IMR-90 (cell line): ENCODE results near the gene PPM1H. TPM values are rescaled to one million over a fixed set of nuclear protein-coding genes. Genes with fewer than 3 reads are reported as not detected.

Experiments used
- ATAC-seq: fragments of 200-7000 bp; cut with Tn5 transposase; 2 replicates; pipeline ENCODE4 v1.9.1; 2020; ENCODE audit warnings: low read depth, mild to moderate bottlenecking, moderate library complexity
- BruUV-seq: library from RNA; stranded (reverse); fragments of 400-500 nt; replicated peaks from 2 replicates; lab custom pipeline; 2021; lab: Mats Ljungman, UMichigan
- CTCF ChIA-PET: fragments of 300-600 bp; formaldehyde crosslinking; extraction: SDS; loops from one replicate; lab custom pipeline; 2021; ENCODE audit warnings: antibody characterized with exemption; lab: Yijun Ruan, JAX
- POLR2A ChIA-PET: fragments of 300-600 bp; sonication (Branson Sonifier 250); formaldehyde crosslinking; loops from one replicate; lab custom pipeline; 2022; ENCODE audit warnings: antibody characterized with exemption; ENCODE audit not compliant: unreplicated experiment; lab: Charles Lee
- DNase-seq: peaks from one replicate; pipeline ENCODE4 v3.0.0; 2013
- H2AFZ ChIP-seq: replicated peaks from 2 replicates; pipeline ENCODE3; 2013; ENCODE audit warnings: low read length, mild to moderate bottlenecking; ENCODE audit not compliant: poor library complexity
- H2AK5ac ChIP-seq: 2 replicates; pipeline ENCODE4 v1.6.1; 2013; ENCODE audit warnings: low read depth, low read length, inconsistent platforms
- H2AK9ac ChIP-seq: replicated peaks from 2 replicates; pipeline ENCODE3; 2013; ENCODE audit warnings: mild to moderate bottlenecking, low read depth, low read length, moderate library complexity; ENCODE audit not compliant: poor library complexity
- H2BK120ac ChIP-seq: 2 replicates; pipeline ENCODE4 v1.6.1; 2013; ENCODE audit warnings: low read depth, low read length, inconsistent platforms
- H2BK15ac ChIP-seq: 3 replicates; pipeline ENCODE4 v1.6.1; 2013; ENCODE audit warnings: low read depth, low read length, inconsistent platforms
- H2BK20ac ChIP-seq: 2 replicates; pipeline ENCODE4 v1.6.1; 2013; ENCODE audit warnings: low read depth, mild to moderate bottlenecking, inconsistent platforms, low read length, moderate library complexity
- H2BK5ac ChIP-seq: 2 replicates; pipeline ENCODE4 v1.6.1; 2013; ENCODE audit warnings: mild to moderate bottlenecking, low read depth, low read length, inconsistent platforms; ENCODE audit not compliant: poor library complexity, severe bottlenecking
- H3K14ac ChIP-seq: replicated peaks from 2 replicates; pipeline ENCODE4 v1.6.1; 2013; ENCODE audit warnings: low read depth, low read length, inconsistent platforms
- H3K18ac ChIP-seq: 2 replicates; pipeline ENCODE4 v1.6.1; 2013; ENCODE audit warnings: low read depth, low read length, control low read depth
- H3K23ac ChIP-seq: 2 replicates; pipeline ENCODE4 v1.6.1; 2013; ENCODE audit warnings: low read depth, low read length, inconsistent platforms
- H3K27ac ChIP-seq: 2 replicates; pipeline ENCODE4 v1.5.1; 2013; ENCODE audit warnings: mild to moderate bottlenecking, control low read depth, low read length; ENCODE audit not compliant: insufficient read depth
- H3K27me3 ChIP-seq: 2 replicates; pipeline ENCODE4 v1.6.1; 2013; ENCODE audit warnings: low read length; ENCODE audit not compliant: control insufficient read depth, insufficient read depth
- H3K36me3 ChIP-seq: 2 replicates; pipeline ENCODE4 v1.6.1; 2013; ENCODE audit warnings: low read length, mixed read lengths; ENCODE audit not compliant: control insufficient read depth, insufficient read depth
- H3K4ac ChIP-seq: 2 replicates; pipeline ENCODE4 v1.6.1; 2013; ENCODE audit warnings: low read depth, low read length, inconsistent platforms
- H3K4me1 ChIP-seq: 2 replicates; pipeline ENCODE4 v1.6.1; 2013; ENCODE audit warnings: low read length, mixed read lengths; ENCODE audit not compliant: control insufficient read depth, insufficient read depth
- H3K4me2 ChIP-seq: 2 replicates; pipeline ENCODE4 v1.6.1; 2013; ENCODE audit warnings: low read depth, mild to moderate bottlenecking, control low read depth, low read length, moderate library complexity
- H3K4me3 ChIP-seq: 2 replicates; pipeline ENCODE4 v1.5.1; 2013; ENCODE audit warnings: low read depth, mild to moderate bottlenecking, control low read depth, low read length, moderate library complexity; ENCODE audit not compliant: insufficient read depth
- H3K56ac ChIP-seq: 2 replicates; pipeline ENCODE4 v1.6.1; 2013; ENCODE audit warnings: low read length, inconsistent platforms; ENCODE audit not compliant: insufficient read depth; ENCODE audit errors: extremely low read depth
- H3K79me1 ChIP-seq, 2 experiments: 2 replicates each; pipeline ENCODE4 v1.6.1; 2013; ENCODE audit warnings: low read length in 2 of 2, inconsistent platforms in 1 of 2, low read depth in 1 of 2
- H3K9ac ChIP-seq: 2 replicates; pipeline ENCODE4 v1.6.1; 2013; ENCODE audit warnings: low read depth, low read length, control low read depth
- H3K9me1 ChIP-seq: 2 replicates; pipeline ENCODE4 v1.6.1; 2013; ENCODE audit warnings: low read length, inconsistent platforms; ENCODE audit not compliant: insufficient read depth
- H3K9me3 ChIP-seq: 2 replicates; pipeline ENCODE4 v1.6.1; 2013; ENCODE audit warnings: low read length; ENCODE audit not compliant: control insufficient read depth, insufficient read depth
- H4K20me1 ChIP-seq: 2 replicates; pipeline ENCODE4 v1.6.1; 2013; ENCODE audit warnings: low read length, inconsistent platforms; ENCODE audit not compliant: insufficient read depth
- H4K5ac ChIP-seq: 2 replicates; pipeline ENCODE4 v1.6.1; 2013; ENCODE audit warnings: mild to moderate bottlenecking, low read depth, low read length, control low read depth
- H4K8ac ChIP-seq, 2 experiments: 2 replicates each; pipeline ENCODE4 v1.6.1; 2013; ENCODE audit warnings: low read depth in 2 of 2, low read length in 2 of 2, control low read depth in 1 of 2, inconsistent platforms in 1 of 2
- H4K91ac ChIP-seq: 2 replicates; pipeline ENCODE4 v1.6.1; 2013; ENCODE audit warnings: low read depth, low read length, inconsistent platforms; ENCODE audit not compliant: insufficient read depth
- FOS ChIP-seq: fragments of 150-350 bp; IDR thresholded peaks from 2 replicates; pipeline ENCODE4 v1.6.1; 2016; ENCODE audit warnings: low read depth, low read length
- MAFK ChIP-seq: IDR thresholded peaks from 2 replicates; pipeline ENCODE4 v1.6.1; 2012; ENCODE audit warnings: low read depth, low read length, improper control_type of control experiment
- dilution Hi-C: fragments of 300-500 bp; cut with HindIII; formaldehyde crosslinking; loops from one replicate; pipeline ENCODE4 v1.14.3; 2018; ENCODE audit warnings: low sequenced_read_pairs; ENCODE audit not compliant: unreplicated experiment
- in situ Hi-C: fragments of 300-500 bp; cut with MboI; formaldehyde crosslinking; loops from 3 replicates; pipeline ENCODE4 v1.14.3; 2019; ENCODE audit warnings: low sequenced_read_pairs, inconsistent platforms, mixed read lengths
- intact Hi-C: fragments of 100-400 bp; cut with micrococcal nuclease; formaldehyde crosslinking; loops from 2 replicates; pipeline ENCODE4 v1.10.0; 2022
- polyA plus RNA-seq, 3 experiments: library from polyadenylated mRNA; depleted of rRNA; stranded (reverse); fragments of >200 nt; gene quantifications; 2 replicates each; pipeline ENCODE4 v1.2.3, GENCODE V29; 2012; ENCODE audit warnings: low replicate concordance in 1 of 3
- total RNA-seq: library from RNA; depleted of rRNA; stranded (reverse); fragments of >200 nt; gene quantifications from 2 replicates; pipeline ENCODE4 v1.2.3, GENCODE V29; 2012

Gene PPM1H
- total and polyA plus RNA-seq, 2 of the 4 experiments (the other 2 are of a cell fraction), result 0.14 to 0.18 TPM

GRCh38 chr12:62978768-62979167, 43.8 kb upstream of the PPM1H start:
- Histone ChIP-seq H3K27ac (no peak overlapping the region), H3K9me3 (no peaks in the 10 kb centered on the region), H4K5ac (no peak overlapping the region), H3K9ac (no peak overlapping the region), H2BK20ac (no peak overlapping the region), H4K91ac (no peak overlapping the region), H4K8ac (no peak overlapping the region), H2BK5ac (no peak overlapping the region), H4K20me1 (no peaks in the 10 kb centered on the region), H2BK15ac (no peak overlapping the region), H3K36me3 (no peaks in the 10 kb centered on the region), H3K79me1 (no peaks in the 10 kb centered on the region), H2AFZ (no peak overlapping the region), H3K18ac (no peak overlapping the region), H2AK5ac (no peak overlapping the region), H2BK120ac (no peak overlapping the region), H3K4me3 (no peak overlapping the region), H3K56ac (no peak overlapping the region), H3K23ac (no peak overlapping the region), H3K4ac (no peak overlapping the region), H3K27me3 (no peaks in the 10 kb centered on the region), H3K4me1 (no peaks in the 10 kb centered on the region), H3K9me1 (no peaks in the 10 kb centered on the region), H3K14ac (no peak overlapping the region), H3K4me2 (no peak overlapping the region), H2AK9ac (no peak overlapping the region)
- POLR2A ChIA-PET, result no interaction called here
- TF ChIP-seq FOS (no peak), MAFK (no peak)
- intact Hi-C loops (no loop called here), in situ Hi-C loops (no loop called here), dilution Hi-C loops (no loop called here)
- CTCF ChIA-PET, result no interaction called here
- DNase-seq (no peak), ATAC-seq (no peak)
- no TSS peak for BruUV-seq
